ENCODE data around the gene SERPINB1. TPM values are rescaled to one million over a fixed set of nuclear protein-coding genes. Genes with fewer than 3 reads are reported as not detected.

SERPINB1 gene
- total and polyA plus RNA-seq, 10 of the 15 experiments (the other 5 are each of a cell fraction or from before 2014, with no cell fraction given), result 0.45 to 2.4 (median 0.83) TPM

DNA sequence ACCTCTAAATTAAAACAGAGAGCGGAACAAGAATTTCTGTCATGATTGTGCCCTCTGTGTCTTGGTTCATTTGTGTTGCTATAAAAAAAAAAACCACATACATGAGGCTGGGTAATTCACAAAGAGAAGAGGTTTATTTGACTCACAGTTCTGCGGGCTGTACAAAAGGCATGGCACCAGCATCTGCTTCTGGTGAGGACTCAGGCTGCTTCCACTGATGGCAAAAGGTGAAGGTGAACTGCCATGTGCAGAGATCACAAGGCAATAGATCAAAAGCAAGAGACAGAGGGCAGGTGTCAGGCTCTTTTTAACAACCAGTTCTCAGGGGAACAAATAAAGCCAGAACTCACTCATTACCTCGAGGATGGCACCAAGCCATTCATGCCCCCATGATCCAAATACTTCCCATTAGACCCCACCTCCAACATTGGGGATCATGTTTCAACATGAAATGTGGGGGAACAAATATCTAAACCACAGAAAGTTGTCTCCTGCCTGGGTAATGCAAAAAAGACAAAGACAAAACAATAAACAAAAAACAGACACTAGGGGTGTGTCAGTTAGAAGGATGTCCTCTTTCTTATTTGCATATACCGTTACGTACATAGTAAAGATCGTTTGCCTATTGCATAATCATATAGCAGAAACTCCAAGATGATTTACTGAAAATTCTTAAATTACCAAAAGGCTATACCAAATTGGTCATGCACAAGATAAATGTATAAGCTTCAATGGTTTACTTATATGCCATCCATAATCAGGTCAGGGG is 44.5 kb upstream of the SERPINB1 start (continued):
- TF ChIP-seq, protein P1, sequence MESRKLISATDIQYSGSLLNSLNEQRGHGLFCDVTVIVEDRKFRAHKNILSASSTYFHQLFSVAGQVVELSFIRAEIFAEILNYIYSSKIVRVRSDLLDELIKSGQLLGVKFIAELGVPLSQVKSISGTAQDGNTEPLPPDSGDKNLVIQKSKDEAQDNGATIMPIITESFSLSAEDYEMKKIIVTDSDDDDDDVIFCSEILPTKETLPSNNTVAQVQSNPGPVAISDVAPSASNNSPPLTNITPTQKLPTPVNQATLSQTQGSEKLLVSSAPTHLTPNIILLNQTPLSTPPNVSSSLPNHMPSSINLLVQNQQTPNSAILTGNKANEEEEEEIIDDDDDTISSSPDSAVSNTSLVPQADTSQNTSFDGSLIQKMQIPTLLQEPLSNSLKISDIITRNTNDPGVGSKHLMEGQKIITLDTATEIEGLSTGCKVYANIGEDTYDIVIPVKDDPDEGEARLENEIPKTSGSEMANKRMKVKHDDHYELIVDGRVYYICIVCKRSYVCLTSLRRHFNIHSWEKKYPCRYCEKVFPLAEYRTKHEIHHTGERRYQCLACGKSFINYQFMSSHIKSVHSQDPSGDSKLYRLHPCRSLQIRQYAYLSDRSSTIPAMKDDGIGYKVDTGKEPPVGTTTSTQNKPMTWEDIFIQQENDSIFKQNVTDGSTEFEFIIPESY (IDR thresholded peaks at IDR 0.05), result no peak
- TF ChIP-seq SMAD5 (IDR thresholded peaks at IDR 0.05; ENCODE audit: low read depth) (no peak), FOXM1 (IDR thresholded peaks at IDR 0.05; ENCODE audit: low read depth, low read length) (no peak), SIX5 (IDR thresholded peaks at IDR 0.05; ENCODE audit: low read depth, low read length, severe bottlenecking) (no peak), JUNB (IDR thresholded peaks at IDR 0.05) (no peak), HDAC6 (IDR thresholded peaks at IDR 0.05; ENCODE audit: unreplicated experiment) (no peak), IRF3 (IDR thresholded peaks at IDR 0.05) (no peak)

DNA sequence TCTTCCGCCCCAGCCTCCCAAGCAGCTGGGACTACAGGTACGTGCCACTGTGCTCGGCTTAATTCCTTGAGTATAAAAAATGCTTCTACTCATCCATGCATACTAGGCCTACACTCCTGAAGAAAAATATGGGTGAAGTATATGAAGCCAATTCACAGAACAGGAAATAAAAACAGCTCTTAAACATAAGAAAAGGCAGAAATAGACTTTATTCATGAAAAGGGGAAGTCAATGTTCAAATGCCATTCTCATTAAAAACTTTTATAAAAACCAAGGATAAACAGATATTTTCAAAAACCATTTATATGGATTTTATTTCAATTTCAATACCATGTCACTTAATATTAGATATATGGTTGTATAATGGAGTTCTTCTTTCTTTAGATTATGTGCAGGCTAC is 43.1 kb upstream of the SERPINB1 start:
- Histone ChIP-seq H4K20me1 (ENCODE audit: control insufficient read depth, insufficient read depth) (no peaks in the 10 kb centered on the region), H3K4me3 (no peak overlapping the region), H3K4me2 (ENCODE audit: control insufficient read depth, insufficient read depth) (no peak overlapping the region), H3K9me3 (replicated peaks; ENCODE audit: control insufficient read depth, insufficient read depth, low read length) (no peaks in the 10 kb centered on the region; the same call in 2 of the 3 replicates), H3K9ac (ENCODE audit: control insufficient read depth, insufficient read depth, low read length) (no peak overlapping the region), H2AFZ (ENCODE audit: control insufficient read depth, low read depth, low read length) (no peak overlapping the region), H3K36me3 (ENCODE audit: control insufficient read depth in 2 of 2, insufficient read depth in 2 of 2, low read length in 1 of 2) (no peaks in the 10 kb centered on the region; a peak in 1 of 4 replicates), H3K79me2 (ENCODE audit: control insufficient read depth, insufficient read depth, low read length) (no peaks in the 10 kb centered on the region), H3K27me3 (replicated peaks in 1 of 2; ENCODE audit: control insufficient read depth in 2 of 2, insufficient read depth in 2 of 2, low read length in 1 of 2) (no peaks in the 10 kb centered on the region), H3K4me1 (ENCODE audit: control insufficient read depth, insufficient read depth, low read length) (peaks cover 6% of the 10 kb centered on the region; the same call in 1 of the 2 replicates), H3K27ac (ENCODE audit: control insufficient read depth, insufficient read depth) (no peak overlapping the region)
- 92% methylated on average over 3 of the region's 3 CpGs for WGBS (ENCODE audit: insufficient coverage, insufficient replicate concordance, low lambda C conversion rate, missing lambda C conversion rate)
- BruUV-seq (replicated peaks), result no TSS peak
- ATAC-seq (no peak), DNase-seq (ENCODE audit: low read depth, low spot score) (no peak), FAIRE-seq (no peak)
- in situ Hi-C loops (cut with MboI) (no loop called here), intact Hi-C loops (cut with micrococcal nuclease; ENCODE audit: unreplicated experiment) (no loop called here)
- no peak for TF ChIP-seq ATF2 (IDR thresholded peaks at IDR 0.05; ENCODE audit: low read length)
- no peak for TF ChIP-seq CBX3 (IDR thresholded peaks at IDR 0.05; ENCODE audit: borderline replicate concordance, low read depth)
- no peak for TF ChIP-seq MYC (IDR thresholded peaks at IDR 0.05; ENCODE audit: insufficient read depth, insufficient read length, insufficient replicate concordance, low read length, severe bottlenecking)
- TF ChIP-seq, protein P2, sequence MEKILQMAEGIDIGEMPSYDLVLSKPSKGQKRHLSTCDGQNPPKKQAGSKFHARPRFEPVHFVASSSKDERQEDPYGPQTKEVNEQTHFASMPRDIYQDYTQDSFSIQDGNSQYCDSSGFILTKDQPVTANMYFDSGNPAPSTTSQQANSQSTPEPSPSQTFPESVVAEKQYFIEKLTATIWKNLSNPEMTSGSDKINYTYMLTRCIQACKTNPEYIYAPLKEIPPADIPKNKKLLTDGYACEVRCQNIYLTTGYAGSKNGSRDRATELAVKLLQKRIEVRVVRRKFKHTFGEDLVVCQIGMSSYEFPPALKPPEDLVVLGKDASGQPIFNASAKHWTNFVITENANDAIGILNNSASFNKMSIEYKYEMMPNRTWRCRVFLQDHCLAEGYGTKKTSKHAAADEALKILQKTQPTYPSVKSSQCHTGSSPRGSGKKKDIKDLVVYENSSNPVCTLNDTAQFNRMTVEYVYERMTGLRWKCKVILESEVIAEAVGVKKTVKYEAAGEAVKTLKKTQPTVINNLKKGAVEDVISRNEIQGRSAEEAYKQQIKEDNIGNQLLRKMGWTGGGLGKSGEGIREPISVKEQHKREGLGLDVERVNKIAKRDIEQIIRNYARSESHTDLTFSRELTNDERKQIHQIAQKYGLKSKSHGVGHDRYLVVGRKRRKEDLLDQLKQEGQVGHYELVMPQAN (conservative IDR thresholded peaks at IDR 0.05), result no peak
- RAD21 ChIA-PET (ENCODE audit: unreplicated experiment), result interaction anchor here (1.1 to 2.5 kb wide), 5 partner anchors 13 to 93 kb away, joined by 3 to 8 read pairs (median 4); partner anchors contain the start of gene SERPINB9
- CTCF ChIA-PET, result interaction anchor here (1.2 to 3.8 kb wide), 3 partner anchors 9 to 38 kb away, joined by 4 to 13 read pairs (median 6); no protein-coding TSS in a partner anchor
- SMC1A ChIA-PET (ENCODE audit: uncharacterized antibody, unreplicated experiment), result interaction anchor here (1.0 to 2.6 kb wide), 5 partner anchors 8 to 27 kb away, joined by 3 to 13 read pairs (median 4); no protein-coding TSS in a partner anchor
- POLR2A ChIA-PET, result interaction anchor here (1.0 to 2.4 kb wide), 3 partner anchors 8 to 18 kb away, joined by 3 to 9 read pairs (median 6); no protein-coding TSS in a partner anchor
